ENCODE measurements around the gene TRIM46. TPM values are rescaled to one million over a fixed set of nuclear protein-coding genes. Genes with fewer than 3 reads are reported as not detected.

The TRIM46 gene
- total and polyA plus RNA-seq, 9 of the 15 experiments (the other 6 are each of a cell fraction or from before 2014, with no cell fraction given), result 0.05 to 0.60 (median 0.16) TPM; not detected in 3

GRCh38 chr1:155182052-155182550 lies 8.5 kb downstream of the TRIM46 start:
- H3K36me3 ChIP-seq (ENCODE audit: control insufficient read depth, insufficient read depth, low read length), result no peaks in the 10 kb centered on the region
- no peak overlapping the region for H3K27ac ChIP-seq (ENCODE audit: extremely low read depth, low read depth, low read length)
- no peaks in the 10 kb centered on the region for H3K9me3 ChIP-seq (replicated peaks; ENCODE audit: control insufficient read depth, insufficient read depth, low read depth, low read length)
- 49% methylated on average over 5 of the region's 7 CpGs for WGBS (ENCODE audit: insufficient coverage, low coverage, missing lambda C conversion rate)
- H3K79me2 ChIP-seq (ENCODE audit: control insufficient read depth, insufficient read depth, low read length), result no peaks in the 10 kb centered on the region
- no peaks in the 10 kb centered on the region for H4K20me1 ChIP-seq (replicated peaks; ENCODE audit: control insufficient read depth, insufficient read depth, low read length)
- ATAC-seq (no peak), DNase-seq (ENCODE audit: extremely low read depth in 1 of 4, low spot score in 3 of 4) (no peak), FAIRE-seq (peak; percentile 52)
- TF ChIP-seq NFIX (CRISPR knock-in tag; IDR thresholded peaks at IDR 0.05; ENCODE audit: low read depth) (no peak), IRF1 (CRISPR knock-in tag; IDR thresholded peaks at IDR 0.05; ENCODE audit: borderline replicate concordance) (no peak), MYC (IDR thresholded peaks at IDR 0.05; ENCODE audit: low read depth, low read length) (no peak), MYC (CRISPR knock-in tag; IDR thresholded peaks at IDR 0.05; ENCODE audit: borderline replicate concordance, low read depth) (no peak), RBFOX2 (IDR thresholded peaks at IDR 0.05; ENCODE audit: low read depth, low read length) (no peak), ZNF75A (CRISPR knock-in tag; IDR thresholded peaks at IDR 0.05) (no peak), MAFK (IDR thresholded peaks at IDR 0.05; ENCODE audit: low read length) (no peak), FOXO4 (CRISPR knock-in tag; IDR thresholded peaks at IDR 0.05) (no peak), ZNF347 (CRISPR knock-in tag; IDR thresholded peaks at IDR 0.05; ENCODE audit: low read depth) (no peak), ZC3H11A (IDR thresholded peaks at IDR 0.05; ENCODE audit: low read depth, low read length) (no peak), GTF2E2 (tag; IDR thresholded peaks at IDR 0.05) (no peak), TRIM24 (IDR thresholded peaks at IDR 0.05) (no peak), RNF2 (IDR thresholded peaks at IDR 0.05) (no peak), MAFF (IDR thresholded peaks at IDR 0.05; ENCODE audit: low read length) (no peak), NUFIP1 (IDR thresholded peaks at IDR 0.05; ENCODE audit: partially characterized antibody) (no peak), E2F1 (CRISPR knock-in tag; IDR thresholded peaks at IDR 0.05) (no peak)
- POLR2A ChIA-PET, result no interaction called here
- no TSS peak for BruUV-seq (replicated peaks)
- peak overlapping the region in 1 of 2 experiments; percentile 73; a peak in 2 of 4 replicates for H3K9ac ChIP-seq (ENCODE audit: insufficient read depth in 1 of 2, low read depth in 2 of 2, low read length in 2 of 2)
- H3K27me3 ChIP-seq (ENCODE audit: control insufficient read depth in 2 of 2, insufficient read depth in 2 of 2, low read length in 2 of 2), result no peaks in the 10 kb centered on the region
- H2AFZ ChIP-seq (ENCODE audit: low read depth, low read length), result no peak overlapping the region
- in situ Hi-C loops (cut with MboI), result no loop called here
- intact Hi-C loops (cut with micrococcal nuclease), result no loop called here
- peaks cover 7 to 53% of the 10 kb centered on the region in 2 experiments; a peak in 4 of 5 replicates for H3K4me1 ChIP-seq (replicated peaks in 1 of 2; ENCODE audit: control insufficient read depth in 2 of 2, insufficient read depth in 2 of 2, low read length in 2 of 2)
- CTCF ChIA-PET (ENCODE audit: low intra/inter-chr PET ratio), result no interaction called here
- H3K4me3 ChIP-seq, result no peak overlapping the region
- no peaks in the 10 kb centered on the region for H3K9me1 ChIP-seq (ENCODE audit: control insufficient read depth, insufficient read depth, low read length)
- H3K4me2 ChIP-seq (ENCODE audit: insufficient read depth, low read length), result no peak overlapping the region
